ENCODE results near the gene MYO5B. TPM values are rescaled to one million over a fixed set of nuclear protein-coding genes. Genes with fewer than 3 reads are reported as not detected.
"Not testable (repeated sequence)": the region's sequence is repeated elsewhere in the genome, so short reads cannot be mapped to it uniquely, and the experiment has no call there.

MYO5B gene
- polyA plus RNA-seq, 6 donors from 2014 or later: 0.44 TPM; not detected in 5

GRCh38 chr18:49819823-49820671, 374.9 kb downstream of the MYO5B start:
- H3K4me1 Mint-ChIP-seq: peaks cover 4 to 5% (median 4%) of the 10 kb centered on the region in 3 donors
- ATAC-seq (ENCODE audit: low read depth in 2 of 2) (no peak), DNase-seq (no peak)
- H3K36me3 Mint-ChIP-seq: peaks cover 4 to 7% of the 10 kb centered on the region in 2 donors
- H3K4me3 Mint-ChIP-seq: peak overlapping the region in 1 of 8 donors; percentile 10
- peak overlapping the region in 1 of 6 donors; percentile 50 for H3K27ac Mint-ChIP-seq
- H3K9me3 Mint-ChIP-seq: peaks cover 0 to 4% (median 0%) of the 10 kb centered on the region in 7 donors
- H3K27me3 Mint-ChIP-seq: peaks cover 0 to 8% (median 6%) of the 10 kb centered on the region in 3 donors

- Mint-ChIP-seq H3K4me1 (peaks cover 9 to 12% (median 10%) of the 10 kb centered on the region in 3 donors), H3K9me3 (no peaks in the 10 kb centered on the region), H3K4me3 (no peak overlapping the region), H3K36me3 (peaks cover 4 to 7% of the 10 kb centered on the region in 2 donors), H3K27ac (no peak overlapping the region), H3K27me3 (no peaks in the 10 kb centered on the region)
- DNase-seq (no peak), ATAC-seq (ENCODE audit: low read depth in 2 of 2) (no peak)
Observed at GRCh38 chr18:49819071-49819662, 375.8 kb downstream of the MYO5B start.

GRCh38 chr18:49817947-49818346, 377.0 kb downstream of the MYO5B start:
- no peaks in the 10 kb centered on the region for H3K9me3 Mint-ChIP-seq
- peaks cover 12 to 19% (median 17%) of the 10 kb centered on the region in 3 donors for H3K4me1 Mint-ChIP-seq
- ATAC-seq (ENCODE audit: low read depth in 2 of 2) (no peak), DNase-seq (no peak)
- H3K27ac Mint-ChIP-seq: no peak overlapping the region
- H3K27me3 Mint-ChIP-seq: no peaks in the 10 kb centered on the region
- peak overlapping the region in 1 of 8 donors; percentile 5 for H3K4me3 Mint-ChIP-seq
- peaks cover 4 to 7% of the 10 kb centered on the region in 2 donors for H3K36me3 Mint-ChIP-seq

GRCh38 chr18:49815927-49816326, 379.0 kb downstream of the MYO5B start:
- DNase-seq (no peak), ATAC-seq (ENCODE audit: low read depth in 2 of 2) (no peak)
- H3K36me3 Mint-ChIP-seq: peaks cover 0 to 4% of the 10 kb centered on the region in 2 donors
- H3K27me3 Mint-ChIP-seq: no peaks in the 10 kb centered on the region
- no peak overlapping the region for H3K27ac Mint-ChIP-seq
- peak overlapping the region in 2 of 8 donors; percentile 26 to 99 for H3K4me3 Mint-ChIP-seq
- peaks cover 21 to 32% (median 29%) of the 10 kb centered on the region in 3 donors for H3K4me1 Mint-ChIP-seq
- H3K9me3 Mint-ChIP-seq: no peaks in the 10 kb centered on the region

DNA sequence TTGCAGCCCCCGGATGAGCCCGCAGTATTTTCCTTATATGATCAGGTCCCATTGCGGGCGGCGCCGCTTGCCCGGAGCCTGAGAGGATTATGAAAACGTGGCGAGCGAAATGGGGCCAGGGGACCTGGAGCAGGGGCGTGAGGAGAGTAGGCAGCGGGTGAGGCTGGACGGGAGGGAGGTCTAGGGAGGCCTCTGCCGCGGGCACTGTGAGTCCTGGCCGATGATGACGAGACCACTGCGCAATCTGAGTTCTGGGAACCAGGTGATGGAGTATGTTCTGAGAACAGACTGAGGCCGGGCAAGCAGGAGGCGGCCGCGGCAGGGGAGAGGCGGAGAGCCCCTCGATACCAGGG, 380.8 kb downstream of the MYO5B start:
- peak overlapping the region; percentile 83 to 99 (median 96) for H3K4me3 Mint-ChIP-seq
- peak overlapping the region; percentile 60 to 96 (median 90) for H3K27ac Mint-ChIP-seq
- ATAC-seq (ENCODE audit: low read depth in 2 of 2) (peak; percentile 15 to 25), DNase-seq (no peak)
- H3K27me3 Mint-ChIP-seq: no peaks in the 10 kb centered on the region
- peaks cover 23 to 32% (median 29%) of the 10 kb centered on the region in 3 donors for H3K4me1 Mint-ChIP-seq
- peaks cover 0 to 4% of the 10 kb centered on the region in 2 donors for H3K36me3 Mint-ChIP-seq
- H3K9me3 Mint-ChIP-seq: peaks cover 0 to 11% (median 6%) of the 10 kb centered on the region in 7 donors

- peak within 1 kb of the TSS; percentile 85 to 98 (median 94) for H3K27ac Mint-ChIP-seq
- peak; percentile 67 for DNase-seq
- H3K36me3 Mint-ChIP-seq: peaks cover 4 to 6% of the 10 kb centered on the region in 2 donors
- peaks cover 23 to 32% (median 31%) of the 10 kb centered on the region in 3 donors for H3K4me1 Mint-ChIP-seq
- peaks cover 2 to 17% (median 9%) of the 10 kb centered on the region in 7 donors for H3K9me3 Mint-ChIP-seq
- H3K4me3 Mint-ChIP-seq: peak within 1 kb of the TSS; percentile 83 to 99 (median 96)
- peak; percentile 87 to 89 for ATAC-seq (ENCODE audit: low read depth in 2 of 2)
- H3K27me3 Mint-ChIP-seq: no peaks in the 10 kb centered on the region
Observed at GRCh38 chr18:49813319-49814146, 381.4 kb downstream of the MYO5B start, which contains the start of gene ACAA2. Gene ACAA2 (minus strand): TSS chr18:49813533. CDS start chr18:49813484, 49 bp downstream.

- H3K4me1 Mint-ChIP-seq: peaks cover 23 to 32% (median 30%) of the 10 kb centered on the region in 3 donors
- no peaks in the 10 kb centered on the region for H3K27me3 Mint-ChIP-seq
- peak overlapping the region in 4 of 6 donors; percentile 23 to 94 (median 87) for H3K27ac Mint-ChIP-seq
- peaks cover 4 to 22% (median 12%) of the 10 kb centered on the region in 7 donors for H3K9me3 Mint-ChIP-seq
- no peak for DNase-seq
- peaks cover 4 to 11% of the 10 kb centered on the region in 2 donors for H3K36me3 Mint-ChIP-seq
- ATAC-seq (ENCODE audit: low read depth in 2 of 2): no peak
- peak overlapping the region; percentile 83 to 99 (median 96) for H3K4me3 Mint-ChIP-seq
Observed at GRCh38 chr18:49813069-49813318, 382.0 kb downstream of the MYO5B start.

- Mint-ChIP-seq H3K4me1 (peaks cover 23 to 32% (median 30%) of the 10 kb centered on the region in 3 donors), H3K27ac (peak overlapping the region in 5 of 6 donors; percentile 10 to 94 (median 87)), H3K4me3 (peak overlapping the region; percentile 83 to 99 (median 96)), H3K9me3 (peaks cover 4 to 24% (median 12%) of the 10 kb centered on the region in 7 donors), H3K36me3 (peaks cover under 1 to 11% of the 10 kb centered on the region in 2 donors), H3K27me3 (no peaks in the 10 kb centered on the region)
- ATAC-seq (ENCODE audit: low read depth in 2 of 2): no peak
- no peak for DNase-seq
Observed at GRCh38 chr18:49812286-49813068, 382.5 kb downstream of the MYO5B start.

DNA sequence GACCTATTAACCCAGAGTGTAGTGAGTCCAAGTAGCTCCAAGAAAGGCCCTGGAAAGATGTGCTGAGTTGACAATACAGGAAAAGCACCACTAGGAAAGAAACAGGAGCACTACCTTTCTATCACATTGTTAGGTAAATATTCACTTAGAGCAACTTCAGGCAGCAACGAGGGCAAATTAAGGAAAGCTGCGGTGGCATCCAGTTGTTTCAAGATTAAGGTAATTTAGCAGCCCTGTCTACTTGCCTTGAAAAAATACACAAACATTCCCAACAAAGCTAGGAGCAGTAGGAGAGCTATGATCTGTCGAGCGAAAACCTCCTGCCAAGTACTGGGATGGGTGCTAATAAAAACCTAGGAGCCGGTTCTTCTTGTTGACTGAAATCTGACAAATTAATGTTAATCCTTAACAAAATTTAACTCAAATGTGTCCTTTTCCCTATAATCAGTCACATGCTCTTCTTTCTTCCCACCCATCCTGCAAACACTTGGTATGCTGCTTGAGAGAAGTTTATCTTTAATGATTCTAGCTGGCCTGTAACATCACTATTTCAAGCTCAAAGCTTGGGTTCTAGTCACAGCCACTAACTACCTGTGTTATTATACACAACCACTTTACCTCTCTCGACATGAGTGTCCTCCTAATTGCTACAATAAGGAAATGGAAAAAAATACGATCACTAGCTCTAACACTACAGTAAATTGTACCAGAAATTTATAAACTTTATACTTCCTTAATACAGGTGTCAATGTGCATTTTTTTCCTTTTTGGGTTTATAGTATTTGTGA, 383.6 kb downstream of the MYO5B start:
- Mint-ChIP-seq H3K27ac (peak overlapping the region in 1 of 6 donors; percentile 66), H3K4me3 (peak overlapping the region in 2 of 8 donors; percentile 99), H3K9me3 (peaks cover 4 to 24% (median 12%) of the 10 kb centered on the region in 7 donors), H3K36me3 (peaks cover 0 to 11% of the 10 kb centered on the region in 2 donors), H3K27me3 (no peaks in the 10 kb centered on the region), H3K4me1 (peaks cover 23 to 37% (median 30%) of the 10 kb centered on the region in 3 donors)
- ATAC-seq (ENCODE audit: low read depth in 2 of 2) (no peak), DNase-seq (no peak)

DNA sequence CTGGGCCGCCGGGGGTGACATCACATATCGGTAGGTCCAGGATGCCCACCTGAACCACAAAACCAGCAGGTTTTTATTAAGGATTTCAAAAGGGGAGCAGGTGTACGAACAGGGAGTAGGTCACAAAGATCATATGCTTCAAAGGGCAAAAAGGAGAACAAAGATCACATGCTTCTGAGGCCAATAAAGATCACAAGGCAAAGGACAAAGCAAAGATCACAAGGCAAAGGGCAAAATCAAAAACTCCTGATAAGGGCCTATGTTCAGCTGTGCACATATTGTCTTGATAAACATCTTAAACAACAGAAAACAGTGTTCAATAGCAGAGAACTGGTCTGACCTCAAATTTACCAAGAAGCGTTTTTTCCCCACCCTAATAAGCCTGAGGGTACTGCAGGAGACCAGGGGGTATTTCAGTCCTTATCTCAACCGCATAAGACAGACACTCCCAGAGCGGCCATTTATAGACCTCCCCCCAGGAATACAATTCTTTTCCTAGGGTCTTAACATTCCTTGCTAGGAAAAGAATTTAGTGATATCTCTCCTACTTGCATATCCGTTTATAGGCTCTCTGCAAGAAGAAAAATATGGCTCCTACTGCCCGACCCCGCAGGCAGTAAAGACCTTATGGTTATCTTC, 386.3 kb downstream of the MYO5B start:
- not testable (repeated sequence) for H3K27me3 Mint-ChIP-seq; ATAC-seq (ENCODE audit: low read depth in 2 of 2); H3K4me3 Mint-ChIP-seq; H3K27ac Mint-ChIP-seq; DNase-seq
- Mint-ChIP-seq H3K9me3 (peaks cover 4 to 24% (median 12%) of the 10 kb centered on the region in 7 donors), H3K4me1 (peaks cover 14 to 24% (median 20%) of the 10 kb centered on the region in 3 donors), H3K36me3 (peaks cover 0 to 11% of the 10 kb centered on the region in 2 donors)

GRCh38 chr18:49804096-49804495, 390.9 kb downstream of the MYO5B start:
- H3K4me3 Mint-ChIP-seq: no peak overlapping the region
- no peak for DNase-seq
- peaks cover 9 to 11% of the 10 kb centered on the region in 2 donors for H3K36me3 Mint-ChIP-seq
- H3K9me3 Mint-ChIP-seq: peaks cover 4 to 14% (median 8%) of the 10 kb centered on the region in 7 donors
- peak overlapping the region in 2 of 6 donors; percentile 9 to 73 for H3K27ac Mint-ChIP-seq
- H3K4me1 Mint-ChIP-seq: peaks cover 3 to 14% (median 6%) of the 10 kb centered on the region in 3 donors
- ATAC-seq (ENCODE audit: low read depth in 2 of 2): no peak
- H3K27me3 Mint-ChIP-seq: no peaks in the 10 kb centered on the region

All from naive B cell (primary cell).